Bone marrow (tissue), 2 donors: ENCODE results near the gene PGLYRP1.

ENCODE experiments used
- DNase-seq, 2 donors: peaks; one replicate each; lab custom pipeline; 2025; lab: John Stamatoyannopoulos, UW

Gene PGLYRP1, protein sequence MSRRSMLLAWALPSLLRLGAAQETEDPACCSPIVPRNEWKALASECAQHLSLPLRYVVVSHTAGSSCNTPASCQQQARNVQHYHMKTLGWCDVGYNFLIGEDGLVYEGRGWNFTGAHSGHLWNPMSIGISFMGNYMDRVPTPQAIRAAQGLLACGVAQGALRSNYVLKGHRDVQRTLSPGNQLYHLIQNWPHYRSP

GRCh38 chr19:46022431-46023310 is at the start of gene PGLYRP1:
Gene PGLYRP1 (minus strand): TSS chr19:46023053. CDS start chr19:46023021, 32 bp downstream.
- DNase-seq = no peak

DNA sequence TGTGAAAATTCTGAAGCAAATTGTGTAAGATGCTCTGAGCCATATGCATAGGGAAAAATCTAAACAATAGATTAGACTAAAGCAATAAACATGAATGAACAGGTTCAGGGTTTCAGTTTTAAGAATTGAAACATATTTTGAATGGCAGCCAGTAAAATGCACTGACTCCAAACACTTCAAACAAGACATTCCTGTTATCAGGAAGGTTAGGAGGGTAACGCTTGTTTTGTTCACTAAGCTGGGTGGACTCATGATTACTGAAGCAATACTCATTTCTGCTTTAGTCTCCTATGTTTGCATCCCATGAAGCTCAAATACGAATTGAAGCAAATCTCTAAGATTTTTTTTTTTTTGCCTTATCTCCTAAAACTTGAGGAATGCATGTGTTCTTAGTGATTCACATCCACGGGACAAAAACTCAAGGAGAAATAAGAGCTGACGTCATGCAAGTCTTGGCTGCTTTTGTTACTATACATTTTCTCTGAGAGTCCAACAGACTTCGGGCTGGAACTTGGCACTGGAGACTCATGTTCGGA is 47.0 kb upstream of the PGLYRP1 start:
- no peak for DNase-seq

GRCh38 chr19:46068345-46069258 is 45.7 kb upstream of the PGLYRP1 start:
- DNase-seq = no peak

DNA sequence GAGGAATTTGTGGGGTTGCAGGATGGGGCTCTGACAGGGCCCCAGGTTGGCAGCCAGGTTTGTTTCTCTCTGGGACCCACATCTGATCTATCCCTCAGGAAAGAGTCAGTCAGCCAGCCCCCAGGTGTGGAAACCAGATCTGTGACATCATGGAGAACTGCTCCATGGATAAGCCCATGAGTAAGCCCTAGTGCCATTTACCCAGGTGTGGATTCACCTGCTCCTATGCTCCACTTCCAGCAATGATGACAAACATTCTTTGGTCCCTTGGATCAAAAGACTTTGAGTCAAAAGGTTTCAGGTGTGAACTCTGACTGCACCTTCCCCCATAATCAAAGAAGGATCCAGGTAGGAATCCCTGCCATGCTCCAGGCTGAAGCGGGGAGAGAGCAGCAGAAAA is 44.8 kb upstream of the PGLYRP1 start:
- DNase-seq = no peak

DNA sequence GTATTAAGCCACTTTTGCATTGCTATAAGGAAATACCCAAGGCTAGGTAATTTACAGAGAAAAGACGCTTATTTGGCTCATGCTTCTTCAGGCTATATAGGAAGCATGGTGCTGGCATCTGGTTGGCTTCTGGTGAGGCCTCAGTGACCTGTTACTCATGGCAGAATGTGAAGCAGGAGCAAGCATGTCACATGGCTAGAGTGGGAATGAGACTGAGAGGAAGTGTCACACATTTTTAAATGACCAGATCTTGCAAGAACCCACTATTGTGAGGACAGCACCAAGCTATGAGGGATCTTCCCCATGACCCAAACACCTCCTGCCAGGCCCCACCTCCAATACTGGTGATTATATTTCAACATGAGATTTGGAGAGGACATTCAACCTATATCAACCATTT is 43.6 kb upstream of the PGLYRP1 start:
- DNase-seq = no peak

GRCh38 chr19:46065486-46066071 is 42.7 kb upstream of the PGLYRP1 start:
- no peak for DNase-seq

DNA sequence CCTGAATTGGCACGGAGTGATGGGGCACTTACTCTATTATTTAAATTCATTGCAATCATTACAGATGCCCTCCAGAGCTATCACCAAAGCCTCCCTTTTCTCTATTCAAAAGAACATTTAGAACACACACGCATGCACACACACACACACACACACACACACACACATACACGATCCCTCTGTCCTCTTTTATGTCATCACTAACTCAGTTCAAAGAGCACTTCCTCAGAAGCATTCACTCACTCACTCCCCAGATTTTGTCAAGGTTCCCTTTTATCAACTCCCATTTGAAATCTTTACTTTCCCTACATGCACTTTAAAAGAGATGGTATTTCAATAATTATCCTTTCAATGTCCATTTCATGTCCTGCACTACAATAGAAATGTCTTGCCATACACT is 40.3 kb upstream of the PGLYRP1 start:
- DNase-seq = no peak

GRCh38 chr19:46060012-46060411 is 37.2 kb upstream of the PGLYRP1 start:
- DNase-seq = no peak

GRCh38 chr19:46058778-46059177 is 35.9 kb upstream of the PGLYRP1 start:
- no peak for DNase-seq

- DNase-seq = no peak
Measured at GRCh38 chr19:46056536-46056935, 33.7 kb upstream of the PGLYRP1 start.

- no peak for DNase-seq
Measured at GRCh38 chr19:46052896-46053295, 30.0 kb upstream of the PGLYRP1 start.

- DNase-seq = no peak
Measured at GRCh38 chr19:46049597-46049996, 26.7 kb upstream of the PGLYRP1 start.

GRCh38 chr19:46043519-46043918 is 20.7 kb upstream of the PGLYRP1 start:
- no peak for DNase-seq

DNA sequence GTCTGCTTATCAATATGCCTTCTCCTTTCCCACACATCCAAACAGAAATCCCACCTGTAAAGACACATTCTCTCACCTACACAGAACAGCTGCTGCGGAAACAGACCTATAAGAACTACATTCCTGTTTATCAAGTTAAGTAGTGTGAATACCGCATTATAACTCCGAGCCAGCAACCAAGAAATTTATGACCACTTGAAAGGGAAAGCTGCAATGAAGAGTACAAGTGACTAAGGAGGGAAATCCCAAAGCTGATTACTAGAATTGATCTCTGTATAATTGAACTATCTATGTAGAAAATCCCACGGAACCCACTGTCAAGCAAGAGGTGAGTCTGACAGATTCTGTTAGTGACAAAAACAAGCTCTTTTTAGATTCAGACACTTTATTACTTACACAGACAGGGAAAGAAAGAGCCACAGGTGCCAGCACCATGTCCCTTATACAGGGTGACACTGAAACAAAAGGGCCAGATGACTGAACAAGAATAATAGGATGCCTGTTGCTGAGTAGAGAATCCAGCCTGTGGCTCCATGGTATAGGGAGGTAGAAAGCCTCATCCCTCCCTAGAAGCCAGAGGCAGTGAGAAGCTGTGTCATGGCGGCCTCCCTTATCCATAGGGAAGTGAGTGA is 19.5 kb upstream of the PGLYRP1 start:
- DNase-seq = no peak

GRCh38 chr19:46040952-46041500 is 18.2 kb upstream of the PGLYRP1 start, which contains the start of gene IGFL4:
Gene IGFL4 (minus strand): TSS chr19:46041002. CDS start chr19:46040962, 40 bp downstream.
- DNase-seq = no peak

DNA sequence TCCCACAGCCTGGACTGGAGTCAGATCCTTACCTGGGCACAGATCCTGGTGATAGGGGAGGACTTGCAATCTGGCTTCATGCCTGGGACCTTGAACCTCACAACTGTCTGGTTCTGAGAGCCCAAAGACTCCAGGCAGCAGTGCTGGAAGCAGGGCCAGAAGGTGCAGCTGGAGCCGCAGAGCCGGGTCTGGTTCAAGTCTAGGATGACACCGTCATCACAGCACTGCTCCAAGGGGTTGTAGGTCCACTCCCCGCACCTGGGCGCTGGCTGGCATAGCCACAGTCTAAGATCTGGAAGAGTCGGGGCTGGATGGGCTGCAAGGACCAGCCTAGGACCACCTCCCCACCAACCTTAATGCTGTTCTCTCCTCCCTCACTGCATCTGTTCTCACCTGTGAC is 17.3 kb upstream of the PGLYRP1 start:
- DNase-seq = no peak

- DNase-seq = no peak
Measured at GRCh38 chr19:46036744-46037128, 13.9 kb upstream of the PGLYRP1 start.

GRCh38 chr19:46035986-46036743 is 13.3 kb upstream of the PGLYRP1 start:
- DNase-seq = no peak

DNA sequence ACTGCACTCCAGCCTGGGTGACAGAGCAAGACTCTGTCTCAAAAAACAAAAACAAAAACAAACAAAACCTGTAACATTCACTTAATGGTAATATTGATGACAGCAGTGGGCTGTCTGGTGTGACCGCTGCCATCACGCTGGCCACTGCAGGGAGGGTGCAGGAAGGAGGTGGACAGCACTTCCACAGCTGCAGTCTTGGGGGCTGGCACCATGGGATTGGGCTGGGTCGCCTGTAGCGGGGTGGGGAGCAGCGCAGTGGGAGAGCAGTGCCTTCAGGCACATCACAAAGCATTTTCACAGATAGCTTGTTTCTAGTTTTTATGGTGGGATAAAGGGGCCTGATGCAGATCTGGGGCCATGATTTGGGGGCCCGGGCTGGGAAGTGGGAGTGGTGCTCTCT is 12.7 kb upstream of the PGLYRP1 start:
- DNase-seq = no peak

DNA sequence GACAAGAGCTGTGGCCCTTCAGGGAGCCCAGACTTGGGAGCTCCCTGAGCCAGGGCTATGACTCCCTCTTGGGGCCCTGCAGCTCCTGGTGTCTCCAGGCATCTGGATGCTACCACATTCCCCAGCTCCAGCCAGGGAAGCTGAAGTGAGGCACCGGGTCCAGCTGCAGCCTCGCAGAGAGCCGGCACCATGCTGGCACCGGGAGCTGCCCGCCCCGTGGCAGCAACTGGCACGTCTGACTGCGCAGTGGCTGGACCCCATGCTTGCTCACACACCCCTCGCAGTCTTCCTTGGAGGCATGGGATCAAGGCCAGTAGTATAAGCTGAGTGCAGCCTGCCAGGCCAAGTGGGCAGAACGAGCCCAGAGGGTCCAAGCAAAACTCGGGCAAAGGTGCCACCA is 10.5 kb upstream of the PGLYRP1 start:
- no peak for DNase-seq
